OCI-LY1 (cell line): Measurements from ENCODE around the gene DDO.

Experiments used
- CTCF ChIP-seq: fragments of 200-600 bp; sonication (generic), shearing (Covaris generic); IDR thresholded peaks from 2 replicates; pipeline ENCODE4 v1.5.1; 2017; ENCODE audit warnings: mild to moderate bottlenecking, antibody characterized with exemption, low read length, moderate library complexity, mixed read lengths
- EZH2 ChIP-seq: fragments of 200-600 bp; sonication (generic), shearing (Covaris generic); IDR thresholded peaks from 2 replicates; pipeline ENCODE4 v1.8.0; 2017; ENCODE audit warnings: borderline replicate concordance, mixed run types, mild to moderate bottlenecking, antibody characterized with exemption, low read length, moderate library complexity, mixed read lengths

- TF ChIP-seq CTCF, result no peak
- no peak for TF ChIP-seq EZH2
Measured at GRCh38 chr6:110448846-110449540, 33.6 kb upstream of the DDO start.
